Activated effector memory CD4-positive, alpha-beta T cell treated with anti-CD3 and anti-CD28 coated beads, Interleukin-2, amount 50 U/mL, for 16 hours (primary cell): ENCODE data around the gene PHLDB3.
A peak's percentile ranks its signal among the peaks of the same experiment; 100 is the strongest.
"Not testable (repeated sequence)": the region's sequence is repeated elsewhere in the genome, so short reads cannot be mapped to it uniquely, and the experiment has no call there.

Experiments used
- DNase-seq: peaks from one replicate; pipeline ENCODE4 v3.0.0-alpha.2; 2020

PHLDB3 gene

GRCh38 chr19:43439032-43439708 is 65.4 kb downstream of the PHLDB3 start:
- peak; percentile 67 for DNase-seq

- peak; percentile 66 for DNase-seq
Observed at GRCh38 chr19:43438291-43439031, 66.1 kb downstream of the PHLDB3 start.

- DNase-seq = no peak
Observed at GRCh38 chr19:43437712-43438111, 66.8 kb downstream of the PHLDB3 start.

GRCh38 chr19:43437284-43437683 is 67.3 kb downstream of the PHLDB3 start:
- not testable (repeated sequence) for DNase-seq

GRCh38 chr19:43435775-43436174 is 68.8 kb downstream of the PHLDB3 start:
- no peak for DNase-seq

GRCh38 chr19:43433689-43434088 is 70.9 kb downstream of the PHLDB3 start:
- no peak for DNase-seq

GRCh38 chr19:43433358-43433673 is 71.2 kb downstream of the PHLDB3 start:
- DNase-seq = no peak

GRCh38 chr19:43430976-43431375 is 73.6 kb downstream of the PHLDB3 start:
- DNase-seq = no peak

- no peak for DNase-seq
Observed at GRCh38 chr19:43430142-43430710, 74.3 kb downstream of the PHLDB3 start.

- no peak for DNase-seq
Observed at GRCh38 chr19:43429395-43429794, 75.2 kb downstream of the PHLDB3 start.

- no peak for DNase-seq
Observed at GRCh38 chr19:43425567-43426392, 78.8 kb downstream of the PHLDB3 start.
